ENCODE data around the gene FAM171A2.
"Not testable (repeated sequence)": the region's sequence is repeated elsewhere in the genome, so short reads cannot be mapped to it uniquely, and the experiment has no call there.

DNA sequence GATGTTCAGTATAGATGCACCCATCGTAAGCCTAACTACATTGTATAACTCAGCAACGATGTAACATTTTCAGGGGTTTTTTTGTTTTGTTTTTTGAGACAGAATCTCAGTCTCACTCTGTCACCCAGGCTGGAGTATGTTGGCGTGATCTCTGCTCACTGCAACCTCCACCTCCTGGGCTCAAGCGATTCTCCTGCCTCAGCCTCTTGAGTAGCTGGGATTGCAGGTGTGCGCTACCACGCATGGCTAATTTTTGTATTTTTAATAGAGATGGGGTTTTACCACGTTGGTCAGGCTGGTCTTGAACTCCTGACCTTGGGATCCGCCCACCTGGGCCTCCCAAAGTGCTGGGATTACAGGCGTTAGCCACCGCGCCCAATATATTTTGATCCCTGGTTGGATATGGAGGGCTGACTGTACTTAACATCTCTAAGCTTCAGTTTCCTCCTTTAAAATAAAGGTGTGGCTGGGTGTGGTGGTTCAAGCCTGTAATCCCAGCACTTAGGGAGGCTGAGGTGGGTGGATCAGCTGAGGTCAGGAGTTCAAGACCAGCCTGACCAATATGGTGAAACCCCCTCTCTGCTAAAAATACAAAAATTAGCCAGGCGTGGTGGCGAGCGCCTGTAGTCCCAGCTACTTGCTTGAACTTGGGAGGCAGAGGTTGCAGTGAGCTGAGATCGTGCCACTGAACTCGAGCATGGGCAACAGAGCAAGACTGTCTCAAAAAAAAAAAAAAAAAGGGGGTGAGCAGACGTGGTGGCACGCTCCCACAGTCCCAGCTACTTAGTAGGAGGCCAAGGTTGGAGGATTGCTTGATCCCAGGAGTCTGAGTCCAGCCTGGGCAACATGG is 16.2 kb downstream of the FAM171A2 start:
- TF ChIP-seq, protein P1, sequence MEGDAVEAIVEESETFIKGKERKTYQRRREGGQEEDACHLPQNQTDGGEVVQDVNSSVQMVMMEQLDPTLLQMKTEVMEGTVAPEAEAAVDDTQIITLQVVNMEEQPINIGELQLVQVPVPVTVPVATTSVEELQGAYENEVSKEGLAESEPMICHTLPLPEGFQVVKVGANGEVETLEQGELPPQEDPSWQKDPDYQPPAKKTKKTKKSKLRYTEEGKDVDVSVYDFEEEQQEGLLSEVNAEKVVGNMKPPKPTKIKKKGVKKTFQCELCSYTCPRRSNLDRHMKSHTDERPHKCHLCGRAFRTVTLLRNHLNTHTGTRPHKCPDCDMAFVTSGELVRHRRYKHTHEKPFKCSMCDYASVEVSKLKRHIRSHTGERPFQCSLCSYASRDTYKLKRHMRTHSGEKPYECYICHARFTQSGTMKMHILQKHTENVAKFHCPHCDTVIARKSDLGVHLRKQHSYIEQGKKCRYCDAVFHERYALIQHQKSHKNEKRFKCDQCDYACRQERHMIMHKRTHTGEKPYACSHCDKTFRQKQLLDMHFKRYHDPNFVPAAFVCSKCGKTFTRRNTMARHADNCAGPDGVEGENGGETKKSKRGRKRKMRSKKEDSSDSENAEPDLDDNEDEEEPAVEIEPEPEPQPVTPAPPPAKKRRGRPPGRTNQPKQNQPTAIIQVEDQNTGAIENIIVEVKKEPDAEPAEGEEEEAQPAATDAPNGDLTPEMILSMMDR (conservative IDR thresholded peaks at IDR 0.05): not testable (repeated sequence)
- not testable (repeated sequence) for TF ChIP-seq ZFX (IDR thresholded peaks at IDR 0.05)

All from C4-2B (cell line).